ENCODE measurements around the gene PLEKHH2. TPM values are rescaled to one million over a fixed set of nuclear protein-coding genes. Genes with fewer than 3 reads are reported as not detected.
A peak's percentile ranks its signal among the peaks of the same experiment; 100 is the strongest.

PLEKHH2 gene
- polyA plus RNA-seq, 1 of the 3 experiments (the other 2 are of a cell fraction), result 1.9 TPM

GRCh38 chr2:43594875-43595274 is 42.2 kb upstream of the PLEKHH2 start:
- Histone ChIP-seq H4K20me1 (ENCODE audit: insufficient read depth) (no peaks in the 10 kb centered on the region), H3K27me3 (ENCODE audit: insufficient read depth) (no peaks in the 10 kb centered on the region), H3K36me3 (replicated peaks in 1 of 2; ENCODE audit: control insufficient read depth in 1 of 2, insufficient read depth in 2 of 2, low read length in 1 of 2) (peaks cover 19 to 20% of the 10 kb centered on the region in 2 experiments), H3K9ac (peak overlapping the region; percentile 88), H3K4me1 (ENCODE audit: control insufficient read depth in 1 of 2, insufficient read depth in 2 of 2, low read depth in 1 of 2, low read length in 1 of 2) (peaks cover 7 to 11% of the 10 kb centered on the region in 2 experiments; a peak in 3 of 4 replicates), H3K4me2 (peak overlapping the region; percentile 85), H3K9me3 (no peaks in the 10 kb centered on the region), H3K79me2 (ENCODE audit: insufficient read depth) (peaks cover 26% of the 10 kb centered on the region), H3F3A (replicated peaks; ENCODE audit: insufficient read depth) (peaks cover 26% of the 10 kb centered on the region), H3K4me3 (ENCODE audit: low read depth in 2 of 2, low read length in 1 of 2) (peak overlapping the region; percentile 77 to 88), H3K27ac (ENCODE audit: low read depth in 2 of 2, low read length in 1 of 2) (peak overlapping the region; percentile 89 to 98; a peak in 3 of 4 replicates), H3K9me2 (no peaks in the 10 kb centered on the region), H2AFZ (ENCODE audit: low read depth) (no peak overlapping the region)
- CTCF ChIA-PET, result interaction anchor here (0.7 to 3.0 kb wide), 6 partner anchors 10 to 767 kb away, joined by 3 to 35 read pairs (median 6); no protein-coding TSS in a partner anchor
- 70% methylated on average over 3 of the region's 3 CpGs for WGBS (ENCODE audit: low lambda C conversion rate)
- no peak for TF ChIP-seq MEF2A (IDR thresholded peaks at IDR 0.05; ENCODE audit: borderline replicate concordance, low read depth)
- TF ChIP-seq ZBTB33 (IDR thresholded peaks at IDR 0.05; ENCODE audit: borderline replicate concordance, low read depth), result no peak
- no peak for TF ChIP-seq EZH2phosphoT487 (IDR thresholded peaks at IDR 0.05; ENCODE audit: borderline replicate concordance, low read depth)
- TF ChIP-seq JUND (IDR thresholded peaks at IDR 0.05), result no peak
- TF ChIP-seq, protein P1, sequence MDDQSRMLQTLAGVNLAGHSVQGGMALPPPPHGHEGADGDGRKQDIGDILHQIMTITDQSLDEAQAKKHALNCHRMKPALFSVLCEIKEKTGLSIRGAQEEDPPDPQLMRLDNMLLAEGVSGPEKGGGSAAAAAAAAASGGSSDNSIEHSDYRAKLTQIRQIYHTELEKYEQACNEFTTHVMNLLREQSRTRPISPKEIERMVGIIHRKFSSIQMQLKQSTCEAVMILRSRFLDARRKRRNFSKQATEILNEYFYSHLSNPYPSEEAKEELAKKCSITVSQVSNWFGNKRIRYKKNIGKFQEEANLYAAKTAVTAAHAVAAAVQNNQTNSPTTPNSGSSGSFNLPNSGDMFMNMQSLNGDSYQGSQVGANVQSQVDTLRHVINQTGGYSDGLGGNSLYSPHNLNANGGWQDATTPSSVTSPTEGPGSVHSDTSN (IDR thresholded peaks at IDR 0.05), result no peak
- no peak for TF ChIP-seq RXRA (IDR thresholded peaks at IDR 0.05; ENCODE audit: borderline replicate concordance, low read depth)
- TF ChIP-seq, protein P2, sequence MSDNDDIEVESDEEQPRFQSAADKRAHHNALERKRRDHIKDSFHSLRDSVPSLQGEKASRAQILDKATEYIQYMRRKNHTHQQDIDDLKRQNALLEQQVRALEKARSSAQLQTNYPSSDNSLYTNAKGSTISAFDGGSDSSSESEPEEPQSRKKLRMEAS (IDR thresholded peaks at IDR 0.05; ENCODE audit: low read depth), result no peak
- TF ChIP-seq FOXJ3 (CRISPR knock-in tag; IDR thresholded peaks at IDR 0.05), result no peak
- TF ChIP-seq RFX5 (IDR thresholded peaks at IDR 0.05; ENCODE audit: low read length), result no peak
- TF ChIP-seq FOXM1 (IDR thresholded peaks at IDR 0.05; ENCODE audit: low read depth), result no peak
- POLR2A ChIA-PET, result no interaction called here
- DNase-seq, result no peak

- ChIA-PET CTCF (interaction anchor here (0.5 to 4.1 kb wide), 23 partner anchors 8 to 768 kb away, joined by 3 to 46 read pairs (median 4); no protein-coding TSS in a partner anchor), POLR2A (interaction anchor here (0.6 to 1.7 kb wide), 15 partner anchors 9 to 786 kb away, joined by 3 to 13 read pairs (median 4); partner anchors contain the start of genes C1GALT1C1L, PLEKHH2 and ZFP36L2)
- H3K27me3 ChIP-seq (ENCODE audit: insufficient read depth), result no peaks in the 10 kb centered on the region
- no peaks in the 10 kb centered on the region for H4K20me1 ChIP-seq (ENCODE audit: insufficient read depth)
- peaks cover 26% of the 10 kb centered on the region for H3K79me2 ChIP-seq (ENCODE audit: insufficient read depth)
- under 1% methylated on average over 43 of the region's 52 CpGs for WGBS (ENCODE audit: low lambda C conversion rate)
- peaks cover 26% of the 10 kb centered on the region for H3F3A ChIP-seq (replicated peaks; ENCODE audit: insufficient read depth)
- peaks cover 7 to 11% of the 10 kb centered on the region in 2 experiments; a peak in 3 of 4 replicates for H3K4me1 ChIP-seq (ENCODE audit: control insufficient read depth in 1 of 2, insufficient read depth in 2 of 2, low read depth in 1 of 2, low read length in 1 of 2)
- H3K36me3 ChIP-seq (replicated peaks in 1 of 2; ENCODE audit: control insufficient read depth in 1 of 2, insufficient read depth in 2 of 2, low read length in 1 of 2), result peaks cover 11% of the 10 kb centered on the region in 2 experiments
- no peaks in the 10 kb centered on the region for H3K9me3 ChIP-seq
- H3K9ac ChIP-seq, result peak within 1 kb of the TSS; percentile 88
- H3K27ac ChIP-seq (ENCODE audit: low read depth in 2 of 2, low read length in 1 of 2), result peak within 1 kb of the TSS; percentile 89 to 98
- DNase-seq, result peak; percentile 97
- peak within 1 kb of the TSS; percentile 91 for H2AFZ ChIP-seq (ENCODE audit: low read depth)
- H3K9me2 ChIP-seq, result no peaks in the 10 kb centered on the region
- H3K4me3 ChIP-seq (ENCODE audit: low read depth in 2 of 2, low read length in 1 of 2), result peak within 1 kb of the TSS; percentile 77 to 88
- H3K4me2 ChIP-seq, result peak within 1 kb of the TSS; percentile 85
- TF ChIP-seq ELF1 (IDR thresholded peaks at IDR 0.05), result peak; percentile 98
- no peak for TF ChIP-seq SMC3 (IDR thresholded peaks at IDR 0.05; ENCODE audit: low read depth, low read length)
- TF ChIP-seq MEF2A (IDR thresholded peaks at IDR 0.05; ENCODE audit: borderline replicate concordance, low read depth), result no peak
- TF ChIP-seq, protein P3, sequence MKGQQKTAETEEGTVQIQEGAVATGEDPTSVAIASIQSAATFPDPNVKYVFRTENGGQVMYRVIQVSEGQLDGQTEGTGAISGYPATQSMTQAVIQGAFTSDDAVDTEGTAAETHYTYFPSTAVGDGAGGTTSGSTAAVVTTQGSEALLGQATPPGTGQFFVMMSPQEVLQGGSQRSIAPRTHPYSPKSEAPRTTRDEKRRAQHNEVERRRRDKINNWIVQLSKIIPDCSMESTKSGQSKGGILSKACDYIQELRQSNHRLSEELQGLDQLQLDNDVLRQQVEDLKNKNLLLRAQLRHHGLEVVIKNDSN (IDR thresholded peaks at IDR 0.05; ENCODE audit: borderline replicate concordance, low read depth), result no peak
- peak; percentile 100 for TF ChIP-seq CHD2 (IDR thresholded peaks at IDR 0.05; ENCODE audit: low read length, partially characterized antibody)
- TF ChIP-seq RAD21 (IDR thresholded peaks at IDR 0.05; ENCODE audit: low read length), result no peak
- peak; percentile 96 for TF ChIP-seq GABPA (IDR thresholded peaks at IDR 0.05; ENCODE audit: low read depth)
- TF ChIP-seq TEAD4 (IDR thresholded peaks at IDR 0.05; ENCODE audit: borderline replicate concordance, insufficient read depth), result no peak
- no peak for TF ChIP-seq RXRA (IDR thresholded peaks at IDR 0.05; ENCODE audit: borderline replicate concordance, low read depth)
- no peak for TF ChIP-seq JUND (IDR thresholded peaks at IDR 0.05)
- peak; percentile 100 for TF ChIP-seq MXI1 (IDR thresholded peaks at IDR 0.05; ENCODE audit: low read depth, low read length)
- peak; percentile 99 for TF ChIP-seq ZBTB33 (IDR thresholded peaks at IDR 0.05; ENCODE audit: borderline replicate concordance, low read depth)
- peak; percentile 94 for TF ChIP-seq SIN3A (IDR thresholded peaks at IDR 0.05; ENCODE audit: borderline replicate concordance, low read depth, low read length)
Measured at GRCh38 chr2:43595603-43596412, 41.3 kb upstream of the PLEKHH2 start, which contains the start of gene THADA. Gene THADA, minus strand, starts transcription at chr2:43596038. Its CDS starts 3,646 bp downstream, at chr2:43592392.
